HCT116 (cell line): ENCODE measurements around the gene COL23A1.

Experiments
- EZH2 ChIP-seq: fragments of 200-600 bp; sonication (generic); IDR thresholded peaks from 2 replicates; pipeline ENCODE4 v1.6.1; 2017; ENCODE audit warnings: antibody characterized with exemption, mixed run types
- EZH2phosphoT487 ChIP-seq: fragments of 200-600 bp; IDR thresholded peaks from 2 replicates; pipeline ENCODE4 v1.6.1; 2018; ENCODE audit warnings: antibody characterized with exemption, borderline replicate concordance
- FOSL1 ChIP-seq: IDR thresholded peaks from 2 replicates; pipeline ENCODE4 v1.6.1; 2012; ENCODE audit warnings: low read depth
- JUND ChIP-seq: IDR thresholded peaks from 2 replicates; pipeline ENCODE4 v1.6.1; 2012

DNA sequence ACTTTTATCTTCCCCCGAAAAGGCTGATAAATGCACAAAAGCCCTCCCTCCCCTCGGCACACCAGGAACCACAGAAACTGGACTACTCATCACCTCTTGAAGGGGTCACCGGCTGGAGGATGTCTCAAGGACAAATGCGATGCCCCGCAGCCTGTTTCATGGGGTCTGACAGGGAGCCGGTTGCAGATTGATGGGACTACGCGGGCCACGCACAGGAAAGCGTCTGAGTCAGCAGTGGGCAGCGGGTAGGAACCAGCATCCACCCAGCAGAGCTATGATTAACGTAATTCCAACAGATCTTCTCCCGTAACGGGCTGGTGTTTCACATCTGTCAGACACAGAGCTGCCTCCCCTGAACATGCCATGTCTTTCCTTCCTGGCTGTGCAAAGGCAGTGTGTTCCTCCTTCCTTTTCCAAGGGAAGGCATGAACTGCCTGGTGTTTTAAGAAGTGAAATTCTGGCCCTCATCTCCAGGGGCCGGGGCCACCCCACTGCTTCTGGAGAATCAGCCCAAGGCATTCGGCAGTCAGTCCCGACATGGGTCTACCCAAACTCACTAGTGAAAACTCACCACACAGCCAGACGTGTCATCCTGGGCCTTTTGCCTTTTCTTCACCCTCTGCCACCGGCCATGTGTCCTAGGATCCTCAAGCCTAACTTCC, 213.1 kb downstream of the COL23A1 start:
- TF ChIP-seq EZH2phosphoT487 (no peak), FOSL1 (no peak), EZH2 (no peak), JUND (no peak)
